HepG2 (cell line): ENCODE data around the gene BMX. TPM values are rescaled to one million over a fixed set of nuclear protein-coding genes. Genes with fewer than 3 reads are reported as not detected.

Experiments used
- CENPT ChIP-seq: sonication (generic); formaldehyde crosslinking; IDR thresholded peaks from 2 replicates; pipeline ENCODE4 v1.8.0; 2022; ENCODE audit warnings: low read depth, mild to moderate bottlenecking, moderate library complexity, missing genetic modification reagents
- GABPA ChIP-seq, 2 experiments: IDR thresholded peaks; 2 replicates each; pipeline ENCODE4 v1.6.1; 2011 to 2016; ENCODE audit warnings: low read depth in 2 of 2, low read length in 1 of 2, missing biosample characterization in 1 of 2, missing genetic modification characterization in 1 of 2
- HES4 ChIP-seq: sonication (generic); formaldehyde crosslinking; IDR thresholded peaks from 2 replicates; pipeline ENCODE4 v1.9.0; 2021; ENCODE audit warnings: mild to moderate bottlenecking, missing genetic modification reagents, borderline replicate concordance
- HOXA9 ChIP-seq: sonication (generic); formaldehyde crosslinking; IDR thresholded peaks from 2 replicates; pipeline ENCODE4 v1.8.1; 2022; ENCODE audit warnings: missing genetic modification reagents, mild to moderate bottlenecking, moderate library complexity, borderline replicate concordance
- JARID2 ChIP-seq: sonication (generic); formaldehyde crosslinking; IDR thresholded peaks from 2 replicates; pipeline ENCODE4 v1.8.1; 2023; ENCODE audit warnings: missing genetic modification reagents, inconsistent platforms; ENCODE audit not compliant: insufficient replicate concordance
- ZFP41 ChIP-seq: sonication (generic); formaldehyde crosslinking; IDR thresholded peaks from 2 replicates; pipeline ENCODE4 v1.4.0; 2020; ENCODE audit warnings: mild to moderate bottlenecking, missing genetic modification reagents, borderline replicate concordance
- ZNF264 ChIP-seq: sonication (generic); formaldehyde crosslinking; IDR thresholded peaks from 2 replicates; pipeline ENCODE4 v1.4.0; 2020; ENCODE audit warnings: missing genetic modification reagents
- polyA plus RNA-seq, 8 experiments: library from polyadenylated mRNA; depleted of rRNA in 3 of 8; stranded (reverse) in 7 of 8; unstranded in 1 of 8; fragments of >200 nt; fragmentation: Illumina TruSeq in 4 of 8; extraction: Trizol in 4 of 8; gene quantifications; 2 replicates each; pipeline versions ENCODE4 v1.2.1 to v1.2.3, GENCODE V29; 2011 to 2016; ENCODE audit warnings: low read depth in 4 of 8, missing spikeins in 1 of 8, mixed read lengths in 1 of 8; ENCODE audit not compliant: insufficient read depth in 1 of 8
- total RNA-seq, 5 experiments: library from RNA; depleted of rRNA; stranded (reverse); fragments of >200 nt; fragmentation: Illumina TruSeq; extraction: Trizol; gene quantifications; 2 replicates each; pipeline ENCODE4 v1.2.3, GENCODE V29; 2016; ENCODE audit warnings: low read depth in 1 of 5
- TF ChIP-seq, protein P1 (sequence below): sonication (generic); formaldehyde crosslinking; IDR thresholded peaks from 2 replicates; pipeline ENCODE4 v1.9.0; 2021; ENCODE audit warnings: missing genetic modification reagents, borderline replicate concordance
- TF ChIP-seq, protein P2 (sequence below): sonication (generic); formaldehyde crosslinking; IDR thresholded peaks from 2 replicates; pipeline ENCODE4; 2020; ENCODE audit warnings: missing genetic modification reagents, mild to moderate bottlenecking, borderline replicate concordance
- TF ChIP-seq, protein P3 (sequence below): sonication (generic); formaldehyde crosslinking; IDR thresholded peaks from 2 replicates; pipeline ENCODE4 v1.4.0; 2020; ENCODE audit warnings: missing genetic modification reagents, borderline replicate concordance

Gene BMX
- total and polyA plus RNA-seq, 2 of the 13 experiments (the other 11 are each of a cell fraction or from before 2014, with no cell fraction given): not detected

DNA sequence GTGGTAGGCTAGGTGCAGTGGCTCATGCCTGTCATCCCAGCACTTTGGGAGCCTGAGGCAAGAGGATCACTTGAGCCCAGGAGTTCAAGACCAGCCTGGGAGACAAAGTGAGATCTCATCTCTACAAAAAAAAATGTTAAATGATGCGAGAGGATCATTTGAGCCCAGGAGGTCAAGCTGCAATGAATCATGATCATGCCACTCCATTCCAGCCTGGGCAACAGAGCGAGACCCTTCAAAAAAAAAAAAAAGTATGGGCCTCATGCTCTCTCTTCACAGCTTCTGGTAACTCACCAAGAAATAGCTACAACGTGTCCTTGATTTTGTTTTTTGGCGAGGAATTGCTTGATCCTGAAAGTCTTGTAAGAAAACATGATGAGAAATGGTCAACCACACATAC lies 98.9 kb downstream of the BMX start (continued):
- TF ChIP-seq, protein P1, sequence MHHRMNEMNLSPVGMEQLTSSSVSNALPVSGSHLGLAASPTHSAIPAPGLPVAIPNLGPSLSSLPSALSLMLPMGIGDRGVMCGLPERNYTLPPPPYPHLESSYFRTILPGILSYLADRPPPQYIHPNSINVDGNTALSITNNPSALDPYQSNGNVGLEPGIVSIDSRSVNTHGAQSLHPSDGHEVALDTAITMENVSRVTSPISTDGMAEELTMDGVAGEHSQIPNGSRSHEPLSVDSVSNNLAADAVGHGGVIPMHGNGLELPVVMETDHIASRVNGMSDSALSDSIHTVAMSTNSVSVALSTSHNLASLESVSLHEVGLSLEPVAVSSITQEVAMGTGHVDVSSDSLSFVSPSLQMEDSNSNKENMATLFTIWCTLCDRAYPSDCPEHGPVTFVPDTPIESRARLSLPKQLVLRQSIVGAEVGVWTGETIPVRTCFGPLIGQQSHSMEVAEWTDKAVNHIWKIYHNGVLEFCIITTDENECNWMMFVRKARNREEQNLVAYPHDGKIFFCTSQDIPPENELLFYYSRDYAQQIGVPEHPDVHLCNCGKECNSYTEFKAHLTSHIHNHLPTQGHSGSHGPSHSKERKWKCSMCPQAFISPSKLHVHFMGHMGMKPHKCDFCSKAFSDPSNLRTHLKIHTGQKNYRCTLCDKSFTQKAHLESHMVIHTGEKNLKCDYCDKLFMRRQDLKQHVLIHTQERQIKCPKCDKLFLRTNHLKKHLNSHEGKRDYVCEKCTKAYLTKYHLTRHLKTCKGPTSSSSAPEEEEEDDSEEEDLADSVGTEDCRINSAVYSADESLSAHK: no peak
- TF ChIP-seq GABPA (IDR thresholded peaks at IDR 0.05; ENCODE audit: low read depth, low read length): no peak
- TF ChIP-seq GABPA (CRISPR knock-in tag; IDR thresholded peaks at IDR 0.05; ENCODE audit: low read depth): no peak
- no peak for TF ChIP-seq ZNF264
- no peak for TF ChIP-seq HOXA9 (CRISPR knock-in tag)
- no peak for TF ChIP-seq CENPT
- TF ChIP-seq, protein P2, sequence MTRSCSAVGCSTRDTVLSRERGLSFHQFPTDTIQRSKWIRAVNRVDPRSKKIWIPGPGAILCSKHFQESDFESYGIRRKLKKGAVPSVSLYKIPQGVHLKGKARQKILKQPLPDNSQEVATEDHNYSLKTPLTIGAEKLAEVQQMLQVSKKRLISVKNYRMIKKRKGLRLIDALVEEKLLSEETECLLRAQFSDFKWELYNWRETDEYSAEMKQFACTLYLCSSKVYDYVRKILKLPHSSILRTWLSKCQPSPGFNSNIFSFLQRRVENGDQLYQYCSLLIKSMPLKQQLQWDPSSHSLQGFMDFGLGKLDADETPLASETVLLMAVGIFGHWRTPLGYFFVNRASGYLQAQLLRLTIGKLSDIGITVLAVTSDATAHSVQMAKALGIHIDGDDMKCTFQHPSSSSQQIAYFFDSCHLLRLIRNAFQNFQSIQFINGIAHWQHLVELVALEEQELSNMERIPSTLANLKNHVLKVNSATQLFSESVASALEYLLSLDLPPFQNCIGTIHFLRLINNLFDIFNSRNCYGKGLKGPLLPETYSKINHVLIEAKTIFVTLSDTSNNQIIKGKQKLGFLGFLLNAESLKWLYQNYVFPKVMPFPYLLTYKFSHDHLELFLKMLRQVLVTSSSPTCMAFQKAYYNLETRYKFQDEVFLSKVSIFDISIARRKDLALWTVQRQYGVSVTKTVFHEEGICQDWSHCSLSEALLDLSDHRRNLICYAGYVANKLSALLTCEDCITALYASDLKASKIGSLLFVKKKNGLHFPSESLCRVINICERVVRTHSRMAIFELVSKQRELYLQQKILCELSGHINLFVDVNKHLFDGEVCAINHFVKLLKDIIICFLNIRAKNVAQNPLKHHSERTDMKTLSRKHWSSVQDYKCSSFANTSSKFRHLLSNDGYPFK: no peak
- no peak for TF ChIP-seq ZFP41 (CRISPR knock-in tag)
- no peak for TF ChIP-seq HES4 (CRISPR knock-in tag)
- TF ChIP-seq, protein P3, sequence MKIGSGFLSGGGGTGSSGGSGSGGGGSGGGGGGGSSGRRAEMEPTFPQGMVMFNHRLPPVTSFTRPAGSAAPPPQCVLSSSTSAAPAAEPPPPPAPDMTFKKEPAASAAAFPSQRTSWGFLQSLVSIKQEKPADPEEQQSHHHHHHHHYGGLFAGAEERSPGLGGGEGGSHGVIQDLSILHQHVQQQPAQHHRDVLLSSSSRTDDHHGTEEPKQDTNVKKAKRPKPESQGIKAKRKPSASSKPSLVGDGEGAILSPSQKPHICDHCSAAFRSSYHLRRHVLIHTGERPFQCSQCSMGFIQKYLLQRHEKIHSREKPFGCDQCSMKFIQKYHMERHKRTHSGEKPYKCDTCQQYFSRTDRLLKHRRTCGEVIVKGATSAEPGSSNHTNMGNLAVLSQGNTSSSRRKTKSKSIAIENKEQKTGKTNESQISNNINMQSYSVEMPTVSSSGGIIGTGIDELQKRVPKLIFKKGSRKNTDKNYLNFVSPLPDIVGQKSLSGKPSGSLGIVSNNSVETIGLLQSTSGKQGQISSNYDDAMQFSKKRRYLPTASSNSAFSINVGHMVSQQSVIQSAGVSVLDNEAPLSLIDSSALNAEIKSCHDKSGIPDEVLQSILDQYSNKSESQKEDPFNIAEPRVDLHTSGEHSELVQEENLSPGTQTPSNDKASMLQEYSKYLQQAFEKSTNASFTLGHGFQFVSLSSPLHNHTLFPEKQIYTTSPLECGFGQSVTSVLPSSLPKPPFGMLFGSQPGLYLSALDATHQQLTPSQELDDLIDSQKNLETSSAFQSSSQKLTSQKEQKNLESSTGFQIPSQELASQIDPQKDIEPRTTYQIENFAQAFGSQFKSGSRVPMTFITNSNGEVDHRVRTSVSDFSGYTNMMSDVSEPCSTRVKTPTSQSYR (CRISPR knock-in tag): no peak
- no peak for TF ChIP-seq JARID2
